NCI-H2107 (cell line): ENCODE measurements around the gene CREB5.
"Not testable (repeated sequence)": the region's sequence is repeated elsewhere in the genome, so short reads cannot be mapped to it uniquely, and the experiment has no call there.

ENCODE experiments used
- DNase-seq: peaks from one replicate; lab custom pipeline; 2025; lab: John Stamatoyannopoulos, UW

The CREB5 gene

GRCh38 chr7:28550580-28551186 is 138.4 kb downstream of the CREB5 start:
- DNase-seq: no peak

GRCh38 chr7:28551331-28551730 is 139.0 kb downstream of the CREB5 start:
- DNase-seq: no peak

- not testable (repeated sequence) for DNase-seq
Observed at GRCh38 chr7:28551766-28552165, 139.4 kb downstream of the CREB5 start.

- DNase-seq: no peak
Observed at GRCh38 chr7:28554802-28555471, 142.6 kb downstream of the CREB5 start.

- DNase-seq: no peak
Observed at GRCh38 chr7:28556025-28556424, 143.7 kb downstream of the CREB5 start.

GRCh38 chr7:28556671-28557070 is 144.4 kb downstream of the CREB5 start:
- no peak for DNase-seq

GRCh38 chr7:28558236-28558635 is 145.9 kb downstream of the CREB5 start:
- no peak for DNase-seq

- DNase-seq: no peak
Observed at GRCh38 chr7:28560767-28561166, 148.4 kb downstream of the CREB5 start.

- DNase-seq: no peak
Observed at GRCh38 chr7:28564033-28564432, 151.7 kb downstream of the CREB5 start.

GRCh38 chr7:28564755-28565374 is 152.5 kb downstream of the CREB5 start:
- DNase-seq: no peak

- DNase-seq: no peak
Observed at GRCh38 chr7:28565980-28566379, 153.7 kb downstream of the CREB5 start.

GRCh38 chr7:28570113-28570969 is 158.0 kb downstream of the CREB5 start:
- DNase-seq: no peak

GRCh38 chr7:28570970-28571288 is 158.6 kb downstream of the CREB5 start:
- DNase-seq: no peak

- no peak for DNase-seq
Observed at GRCh38 chr7:28571405-28571804, 159.1 kb downstream of the CREB5 start.

GRCh38 chr7:28572321-28573058 is 160.2 kb downstream of the CREB5 start:
- DNase-seq: peak; percentile 62

- DNase-seq: no peak
Observed at GRCh38 chr7:28573059-28573553, 160.8 kb downstream of the CREB5 start.

GRCh38 chr7:28573651-28574301 is 161.5 kb downstream of the CREB5 start:
- peak; percentile 55 for DNase-seq

GRCh38 chr7:28575241-28575643 is 162.9 kb downstream of the CREB5 start:
- DNase-seq: no peak

- DNase-seq: no peak
Observed at GRCh38 chr7:28576656-28577055, 164.3 kb downstream of the CREB5 start.

GRCh38 chr7:28579571-28579970 is 167.3 kb downstream of the CREB5 start:
- no peak for DNase-seq

- no peak for DNase-seq
Observed at GRCh38 chr7:28580665-28581064, 168.3 kb downstream of the CREB5 start.
